Activated CD4-positive, alpha-beta memory T cell treated with anti-CD3 and anti-CD28 coated beads, Interleukin-2, amount 10 ng/mL, durations not matched to agents 7 days and 5 days (primary cell): ENCODE data around the gene ERVK3-1. TPM values are rescaled to one million over a fixed set of nuclear protein-coding genes. Genes with fewer than 3 reads are reported as not detected.

Experiments
- CTCF ChIA-PET: fragments of 350-600 bp; sonication (Branson Sonifier 250); formaldehyde crosslinking; loops from one replicate; lab custom pipeline; 2021; ENCODE audit warnings: antibody characterized with exemption, inconsistent platforms; lab: Charles Lee
- POLR2A ChIA-PET: fragments of 350-600 bp; sonication (Branson Sonifier 250); formaldehyde crosslinking; loops from one replicate; lab custom pipeline; 2021; ENCODE audit warnings: antibody characterized with exemption; lab: Charles Lee
- DNase-seq: peaks from one replicate; pipeline ENCODE4 v3.0.0-alpha.2; 2020
- H3K27ac Mint-ChIP-seq: one replicate; pipeline ENCODE4 v1.8.0; 2021; ENCODE audit warnings: mild to moderate bottlenecking, mixed read lengths
- H3K27me3 Mint-ChIP-seq: one replicate; pipeline ENCODE4 v1.8.0; 2021; ENCODE audit warnings: mixed read lengths
- H3K36me3 Mint-ChIP-seq: one replicate; pipeline ENCODE4 v1.8.0; 2021; ENCODE audit warnings: low read depth, mixed read lengths
- H3K4me1 Mint-ChIP-seq: one replicate; pipeline ENCODE4 v1.8.0; 2021; ENCODE audit warnings: mixed read lengths
- H3K4me3 Mint-ChIP-seq: one replicate; pipeline ENCODE4 v1.8.0; 2021; ENCODE audit warnings: mild to moderate bottlenecking, mixed read lengths
- H3K9me3 Mint-ChIP-seq: one replicate; pipeline ENCODE4 v1.8.0; 2021; ENCODE audit warnings: mixed read lengths
- total RNA-seq, 2 experiments: library from RNA; stranded (reverse); gene quantifications; one replicate each; pipeline ENCODE4 v1.2.3, GENCODE V29; 2021

The ERVK3-1 gene
- total RNA-seq, 2 experiments from 2014 or later, result 53.8 to 60.1 TPM

GRCh38 chr19:58361900-58362271, 56.7 kb downstream of the ERVK3-1 start:
- DNase-seq, result peak; percentile 45
- CTCF ChIA-PET, result interaction anchor here (1.3 to 3.1 kb wide), 2 partner anchors 14 to 18 kb away, joined by 5 to 15 read pairs; no protein-coding TSS in a partner anchor
- peaks cover 4% of the 10 kb centered on the region for H3K36me3 Mint-ChIP-seq
- POLR2A ChIA-PET, result interaction anchor here (0.8 to 3.1 kb wide), 17 partner anchors 10 to 762 kb away, joined by 3 to 22 read pairs (median 6); partner anchors contain the start of genes RPS5, ZBTB45, ZNF274 and ZNF446
- H3K27me3 Mint-ChIP-seq, result no peaks in the 10 kb centered on the region
- peak overlapping the region; percentile 89 for H3K4me3 Mint-ChIP-seq
- peak overlapping the region; percentile 77 for H3K27ac Mint-ChIP-seq
- H3K4me1 Mint-ChIP-seq, result peaks cover 17% of the 10 kb centered on the region
- no peaks in the 10 kb centered on the region for H3K9me3 Mint-ChIP-seq

GRCh38 chr19:58362272-58362994, 57.3 kb downstream of the ERVK3-1 start, which contains the start of gene ZNF497:
TSS of gene ZNF497 (minus strand) at chr19:58362751. CDS start at chr19:58357635, 5,116 bp downstream.
- ChIA-PET POLR2A (interaction anchor here (0.7 to 3.1 kb wide), 23 partner anchors 9 to 763 kb away, joined by 3 to 22 read pairs (median 5); partner anchors contain the start of genes ERVK3-1, RPS5, ZBTB45 and ZNF274), CTCF (interaction anchor here (0.7 to 3.1 kb wide), 7 partner anchors 15 to 152 kb away, joined by 3 to 15 read pairs (median 3); partner anchors contain the start of genes ZNF584 and ZSCAN22)
- H3K27ac Mint-ChIP-seq, result peak within 1 kb of the TSS; percentile 77
- H3K36me3 Mint-ChIP-seq, result peaks cover 4% of the 10 kb centered on the region
- H3K4me1 Mint-ChIP-seq, result peaks cover 15% of the 10 kb centered on the region
- no peaks in the 10 kb centered on the region for H3K27me3 Mint-ChIP-seq
- DNase-seq, result peak; percentile 97
- H3K9me3 Mint-ChIP-seq, result no peaks in the 10 kb centered on the region
- H3K4me3 Mint-ChIP-seq, result peak within 1 kb of the TSS; percentile 89

GRCh38 chr19:58364146-58364545, 59.0 kb downstream of the ERVK3-1 start:
- ChIA-PET POLR2A (interaction anchor here (1.1 to 3.1 kb wide), 6 partner anchors 9 to 85 kb away, joined by 3 to 22 read pairs (median 7); partner anchors contain the start of genes RPS5 and ZNF8), CTCF (interaction anchor here (1.5 to 3.1 kb wide), 2 partner anchors 17 to 156 kb away, joined by 7 to 15 read pairs; partner anchors contain the start of gene ZBTB45)
- Mint-ChIP-seq H3K4me1 (peaks cover 15% of the 10 kb centered on the region), H3K9me3 (no peaks in the 10 kb centered on the region), H3K36me3 (peaks cover 4% of the 10 kb centered on the region), H3K4me3 (no peak overlapping the region), H3K27ac (no peak overlapping the region), H3K27me3 (no peaks in the 10 kb centered on the region)
- no peak for DNase-seq

Other genes with a start within 250 kb of the ERVK3-1 start
- gene ZNF135, start 246.1 kb upstream of the ERVK3-1 start, total RNA-seq, result not detected
- gene ZSCAN18, start 207.1 kb upstream of the ERVK3-1 start, total RNA-seq, result 10 to 100 TPM in 1 of 2 experiments, 1 to 10 TPM in 1; 9.8 to 11.6 TPM
- 1 to 10 TPM; 4.5 to 4.6 TPM for gene ZNF329, start 154.6 kb upstream of the ERVK3-1 start, total RNA-seq
- gene ZNF274, start 122.3 kb upstream of the ERVK3-1 start, total RNA-seq, result 10 to 100 TPM; 27.0 to 29.2 TPM
- 10 to 100 TPM; 47.5 to 50.0 TPM for gene ZNF544, start 76.5 kb upstream of the ERVK3-1 start, total RNA-seq
- 1 to 10 TPM; 4.5 TPM for gene ZNF8, start 26.4 kb upstream of the ERVK3-1 start, total RNA-seq
- 1 to 10 TPM; 5.4 to 5.7 TPM for gene ZSCAN22, start 21.6 kb downstream of the ERVK3-1 start, total RNA-seq
- gene A1BG, start 48.1 kb downstream of the ERVK3-1 start, total RNA-seq, result 1 to 10 TPM; 8.5 to 9.9 TPM
- 1 to 10 TPM; 1.1 to 1.2 TPM for gene ZNF497, start 57.4 kb downstream of the ERVK3-1 start, total RNA-seq
- 1 to 10 TPM; 1.7 TPM for gene ZNF837, start 75.7 kb downstream of the ERVK3-1 start, total RNA-seq
- 100 to 1,000 TPM; 785 to 801 TPM for gene RPS5, start 81.9 kb downstream of the ERVK3-1 start, total RNA-seq
- under 1 TPM in 1 of 2 experiments, not detected in 1; 0.45 TPM for gene RNF225, start 90.3 kb downstream of the ERVK3-1 start, total RNA-seq
- 1 to 10 TPM; 5.2 to 5.5 TPM for gene ZNF584, start 103.3 kb downstream of the ERVK3-1 start, total RNA-seq
- 1 to 10 TPM; 4.5 to 4.7 TPM for gene ZNF132, start 134.8 kb downstream of the ERVK3-1 start, total RNA-seq
- 10 to 100 TPM; 11.5 to 12.3 TPM for gene ZNF324B, start 146.2 kb downstream of the ERVK3-1 start, total RNA-seq
- 10 to 100 TPM; 10.8 to 12.1 TPM for gene ZNF324, start 161.7 kb downstream of the ERVK3-1 start, total RNA-seq
- 1 to 10 TPM; 8.4 to 8.7 TPM for gene ZNF446, start 171.0 kb downstream of the ERVK3-1 start, total RNA-seq
- 10 to 100 TPM; 16.8 to 17.1 TPM for gene SLC27A5, start 206.6 kb downstream of the ERVK3-1 start, total RNA-seq
- gene ZBTB45, start 214.4 kb downstream of the ERVK3-1 start, total RNA-seq, result 10 to 100 TPM; 15.8 to 17.4 TPM
- gene TRIM28, start 238.7 kb downstream of the ERVK3-1 start, total RNA-seq, result 100 to 1,000 TPM; 345 TPM
- gene CHMP2A, start 249.7 kb downstream of the ERVK3-1 start, total RNA-seq, result 100 to 1,000 TPM; 137 to 144 TPM